Measurements from ENCODE around the gene GALNT13.

DNA sequence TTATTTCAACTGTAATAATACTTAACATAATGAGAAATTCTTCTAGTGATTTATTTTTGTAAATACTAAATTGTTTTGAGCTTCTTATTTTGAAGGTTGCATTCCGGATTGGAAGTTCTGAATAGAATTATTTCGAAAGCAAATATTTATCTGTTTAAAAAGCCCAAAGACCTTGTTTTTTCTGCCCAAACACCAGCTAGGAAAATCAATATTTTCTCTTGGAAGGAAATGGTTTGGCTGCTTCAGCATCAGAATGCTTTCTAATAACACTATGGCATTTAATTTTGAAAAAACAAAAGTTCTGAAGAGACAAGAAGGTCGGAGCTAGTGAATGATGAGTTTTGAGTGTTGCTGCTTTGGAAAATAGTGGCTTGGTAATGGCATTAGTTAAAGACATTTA lies 522.9 kb downstream of the GALNT13 start:
- TF ChIP-seq, protein P1, sequence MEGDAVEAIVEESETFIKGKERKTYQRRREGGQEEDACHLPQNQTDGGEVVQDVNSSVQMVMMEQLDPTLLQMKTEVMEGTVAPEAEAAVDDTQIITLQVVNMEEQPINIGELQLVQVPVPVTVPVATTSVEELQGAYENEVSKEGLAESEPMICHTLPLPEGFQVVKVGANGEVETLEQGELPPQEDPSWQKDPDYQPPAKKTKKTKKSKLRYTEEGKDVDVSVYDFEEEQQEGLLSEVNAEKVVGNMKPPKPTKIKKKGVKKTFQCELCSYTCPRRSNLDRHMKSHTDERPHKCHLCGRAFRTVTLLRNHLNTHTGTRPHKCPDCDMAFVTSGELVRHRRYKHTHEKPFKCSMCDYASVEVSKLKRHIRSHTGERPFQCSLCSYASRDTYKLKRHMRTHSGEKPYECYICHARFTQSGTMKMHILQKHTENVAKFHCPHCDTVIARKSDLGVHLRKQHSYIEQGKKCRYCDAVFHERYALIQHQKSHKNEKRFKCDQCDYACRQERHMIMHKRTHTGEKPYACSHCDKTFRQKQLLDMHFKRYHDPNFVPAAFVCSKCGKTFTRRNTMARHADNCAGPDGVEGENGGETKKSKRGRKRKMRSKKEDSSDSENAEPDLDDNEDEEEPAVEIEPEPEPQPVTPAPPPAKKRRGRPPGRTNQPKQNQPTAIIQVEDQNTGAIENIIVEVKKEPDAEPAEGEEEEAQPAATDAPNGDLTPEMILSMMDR (IDR thresholded peaks at IDR 0.05): no peak
- TF ChIP-seq POLR2A (IDR thresholded peaks at IDR 0.05): no peak
